Astrocyte of the spinal cord (primary cell): ENCODE data around the gene PCIF1.

Source experiments
- DNase-seq: peaks from one replicate; pipeline ENCODE4 v3.0.0; 2011; ENCODE audit warnings: low read depth, low spot score
- H3K4me3 ChIP-seq: 2 replicates; pipeline ENCODE4 v1.5.1; 2011; ENCODE audit warnings: low read depth, mild to moderate bottlenecking, low read length, moderate library complexity
- in situ Hi-C: cut with HindIII; loops from 2 replicates; pipeline ENCODE4 v1.10.0; 2017; ENCODE audit warnings: low sequenced_read_pairs
- TF ChIP-seq, protein P1 (sequence below): IDR thresholded peaks from 2 replicates; pipeline ENCODE4 v1.5.1; 2012; ENCODE audit warnings: low read depth, mild to moderate bottlenecking, low read length, inconsistent platforms

The PCIF1 gene

DNA sequence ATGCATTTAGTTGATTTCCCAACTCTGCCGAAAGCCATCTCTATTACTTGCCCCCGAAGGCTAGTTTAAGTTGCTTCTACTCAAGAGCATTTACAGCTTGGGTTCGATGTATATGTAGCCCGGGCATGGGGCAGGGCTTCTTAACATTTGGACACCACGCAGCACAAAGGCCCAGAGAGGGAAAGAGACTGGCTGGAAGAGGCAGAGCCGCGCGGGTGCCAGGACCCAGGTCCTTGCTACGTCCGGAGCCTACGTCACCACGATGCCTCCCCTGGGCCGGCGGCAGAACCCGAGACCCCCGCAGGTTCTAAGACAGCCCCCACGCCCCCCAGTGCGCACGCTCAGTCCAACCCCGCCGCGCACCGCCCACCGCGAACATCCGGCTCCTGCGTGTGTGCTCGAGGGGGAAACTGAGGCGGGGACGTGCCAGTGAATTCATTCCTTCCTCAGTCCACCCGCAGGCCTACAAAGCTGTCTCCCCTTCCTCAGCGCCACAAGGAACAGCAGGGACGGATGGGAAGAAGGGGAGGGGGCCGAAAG, 367 bp upstream of the PCIF1 start:
- peak; percentile 65 for DNase-seq
- in situ Hi-C loops: no loop called here
- H3K4me3 ChIP-seq: peak overlapping the region; percentile 95
- TF ChIP-seq, protein P1, sequence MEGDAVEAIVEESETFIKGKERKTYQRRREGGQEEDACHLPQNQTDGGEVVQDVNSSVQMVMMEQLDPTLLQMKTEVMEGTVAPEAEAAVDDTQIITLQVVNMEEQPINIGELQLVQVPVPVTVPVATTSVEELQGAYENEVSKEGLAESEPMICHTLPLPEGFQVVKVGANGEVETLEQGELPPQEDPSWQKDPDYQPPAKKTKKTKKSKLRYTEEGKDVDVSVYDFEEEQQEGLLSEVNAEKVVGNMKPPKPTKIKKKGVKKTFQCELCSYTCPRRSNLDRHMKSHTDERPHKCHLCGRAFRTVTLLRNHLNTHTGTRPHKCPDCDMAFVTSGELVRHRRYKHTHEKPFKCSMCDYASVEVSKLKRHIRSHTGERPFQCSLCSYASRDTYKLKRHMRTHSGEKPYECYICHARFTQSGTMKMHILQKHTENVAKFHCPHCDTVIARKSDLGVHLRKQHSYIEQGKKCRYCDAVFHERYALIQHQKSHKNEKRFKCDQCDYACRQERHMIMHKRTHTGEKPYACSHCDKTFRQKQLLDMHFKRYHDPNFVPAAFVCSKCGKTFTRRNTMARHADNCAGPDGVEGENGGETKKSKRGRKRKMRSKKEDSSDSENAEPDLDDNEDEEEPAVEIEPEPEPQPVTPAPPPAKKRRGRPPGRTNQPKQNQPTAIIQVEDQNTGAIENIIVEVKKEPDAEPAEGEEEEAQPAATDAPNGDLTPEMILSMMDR: no peak

DNA sequence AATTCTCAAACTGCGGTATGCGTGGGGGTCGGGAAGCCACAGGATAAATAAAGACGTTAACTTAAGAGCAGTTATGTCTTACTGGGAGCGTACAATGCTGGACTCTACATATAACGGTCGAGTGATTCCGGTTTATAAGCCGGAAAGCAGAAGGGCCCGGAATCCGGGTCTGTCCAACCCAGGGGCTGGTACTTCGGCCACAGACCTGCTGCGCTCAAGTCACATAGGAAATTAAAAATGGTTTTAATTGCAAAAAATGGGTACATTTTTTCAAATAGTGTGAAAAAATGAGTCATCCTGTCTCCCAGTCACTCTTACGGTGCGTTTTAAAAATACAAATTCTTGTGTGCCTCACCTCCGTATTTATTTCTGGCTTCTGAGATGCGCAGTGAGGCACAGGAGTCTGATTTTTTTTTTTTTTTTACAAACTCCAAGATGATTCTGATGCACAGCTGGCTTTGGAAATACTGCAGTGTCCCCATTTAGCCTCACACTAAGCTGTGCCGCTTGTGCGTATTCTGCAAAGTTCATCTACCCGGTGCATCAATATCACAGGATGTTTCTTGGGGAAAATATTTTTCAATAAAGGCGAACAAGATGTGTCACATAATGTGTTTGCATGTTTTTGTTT, 1.0 kb downstream of the PCIF1 start:
- TF ChIP-seq, protein P1: no peak
- in situ Hi-C loops: no loop called here
- DNase-seq: no peak
- H3K4me3 ChIP-seq: peak overlapping the region; percentile 54

DNA sequence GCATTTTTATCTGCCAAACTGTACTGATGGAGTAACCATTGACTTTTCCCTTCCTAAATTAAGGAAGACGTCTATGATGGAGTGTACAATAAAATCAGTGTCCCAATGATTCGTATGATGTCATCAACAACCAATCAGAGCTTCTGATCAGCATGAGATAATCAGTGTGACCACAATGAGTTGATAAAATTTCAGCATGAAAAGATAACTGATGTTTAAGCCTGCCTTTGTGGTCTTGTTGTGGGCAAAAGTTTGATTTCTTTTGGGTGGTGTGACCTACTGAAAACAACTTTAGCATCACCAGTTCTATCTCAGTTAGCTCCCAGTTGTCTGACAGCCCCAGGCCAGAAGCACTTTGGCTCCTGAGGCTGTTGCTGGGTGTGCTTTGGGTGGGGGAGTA, 3.3 kb downstream of the PCIF1 start:
- DNase-seq: no peak
- in situ Hi-C loops: no loop called here
- no peak overlapping the region for H3K4me3 ChIP-seq
- TF ChIP-seq, protein P1: no peak

DNA sequence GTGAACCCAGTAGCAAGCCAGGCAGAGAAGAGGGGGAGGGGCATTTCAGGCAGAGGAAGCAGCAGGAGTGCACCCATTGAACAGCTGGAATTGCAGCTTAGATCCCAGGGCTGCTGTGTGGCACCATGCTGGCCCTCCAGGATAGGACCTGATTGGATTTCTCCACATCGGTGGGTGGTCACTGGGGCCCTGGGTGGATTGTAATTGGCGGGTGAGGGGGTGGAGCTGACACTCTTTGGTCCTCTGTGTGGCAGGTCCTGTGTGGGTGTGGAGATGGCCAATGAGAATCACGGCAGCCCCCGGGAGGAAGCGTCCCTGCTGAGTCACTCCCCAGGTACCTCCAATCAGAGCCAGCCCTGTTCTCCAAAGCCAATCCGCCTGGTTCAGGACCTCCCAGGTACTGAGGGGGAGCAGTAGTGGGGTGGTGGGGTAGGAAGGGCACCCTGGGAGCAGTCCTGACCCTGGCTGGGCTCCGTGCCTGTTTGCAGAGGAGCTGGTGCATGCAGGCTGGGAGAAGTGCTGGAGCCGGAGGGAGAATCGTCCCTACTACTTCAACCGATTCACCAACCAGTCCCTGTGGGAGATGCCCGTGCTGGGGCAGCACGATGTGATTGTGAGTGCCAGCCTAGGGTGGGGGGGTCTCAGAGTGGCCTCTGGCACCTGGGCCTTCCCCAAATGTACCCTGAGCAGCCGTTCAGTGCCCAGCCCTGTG, 4.4 kb downstream of the PCIF1 start:
- no peak for DNase-seq
- no peak overlapping the region for H3K4me3 ChIP-seq
- TF ChIP-seq, protein P1: no peak
- in situ Hi-C loops: no loop called here

DNA sequence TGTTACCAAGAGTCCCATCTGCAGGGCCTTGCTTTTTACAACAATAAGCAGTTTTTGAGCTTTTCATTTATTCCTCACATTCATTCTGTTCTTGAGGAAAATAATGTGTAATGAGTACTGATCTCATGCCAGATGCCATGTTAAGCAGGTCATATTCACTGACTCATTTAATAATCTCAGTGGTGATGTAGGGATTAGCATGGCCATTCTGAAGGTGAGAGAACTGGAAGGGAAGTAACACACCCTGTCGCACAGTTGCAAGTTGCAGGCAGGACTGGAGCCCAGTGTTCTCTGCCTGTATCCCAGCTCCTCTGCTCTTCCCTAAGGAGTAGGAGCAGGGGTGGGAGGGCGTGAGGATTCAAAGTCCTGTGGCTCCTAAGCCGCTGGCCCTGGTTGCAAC, 5.6 kb downstream of the PCIF1 start:
- in situ Hi-C loops: no loop called here
- DNase-seq: no peak
- TF ChIP-seq, protein P1: no peak
- no peak overlapping the region for H3K4me3 ChIP-seq

DNA sequence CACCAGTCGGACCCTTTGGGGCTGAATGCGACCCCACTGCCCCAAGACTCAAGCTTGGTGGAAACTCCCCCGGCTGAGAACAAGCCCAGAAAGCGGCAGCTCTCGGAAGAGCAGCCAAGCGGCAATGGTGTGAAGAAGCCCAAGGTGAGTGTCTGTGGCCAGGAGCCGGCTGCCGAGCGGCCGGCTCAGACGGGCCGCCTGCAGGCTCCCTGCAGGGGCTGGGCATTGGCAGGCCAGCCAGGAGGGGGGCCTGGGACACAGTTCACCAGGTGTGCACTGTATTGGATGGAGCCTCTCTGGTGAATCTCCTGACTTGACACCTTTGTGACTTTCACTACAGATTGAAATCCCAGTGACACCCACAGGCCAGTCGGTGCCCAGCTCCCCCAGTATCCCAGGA, 6.0 kb downstream of the PCIF1 start:
- in situ Hi-C loops: no loop called here
- TF ChIP-seq, protein P1: no peak
- DNase-seq: no peak
- H3K4me3 ChIP-seq: no peak overlapping the region
